Colon (tissue), 2 donors: Measurements from ENCODE around the gene KCNQ1.

Experiments
- FAIRE-seq: peaks from 2 replicates; lab custom pipeline; 2012; peaks lifted over from hg19 to GRCh38; lab: Jason Lieb, UNC
- donor health status: control.
- donor health status: control.

Gene KCNQ1

GRCh38 chr11:2732940-2733628 lies 288.3 kb downstream of the KCNQ1 start:
- no peak for FAIRE-seq

- FAIRE-seq: no peak
Observed at GRCh38 chr11:2734181-2735052, 289.6 kb downstream of the KCNQ1 start.

- FAIRE-seq: no peak
Observed at GRCh38 chr11:2735053-2735589, 290.3 kb downstream of the KCNQ1 start.

GRCh38 chr11:2736577-2737225 lies 291.9 kb downstream of the KCNQ1 start:
- FAIRE-seq: no peak

- FAIRE-seq: no peak
Observed at GRCh38 chr11:2737226-2737590, 292.4 kb downstream of the KCNQ1 start.

- no peak for FAIRE-seq
Observed at GRCh38 chr11:2737866-2738265, 293.1 kb downstream of the KCNQ1 start.

DNA sequence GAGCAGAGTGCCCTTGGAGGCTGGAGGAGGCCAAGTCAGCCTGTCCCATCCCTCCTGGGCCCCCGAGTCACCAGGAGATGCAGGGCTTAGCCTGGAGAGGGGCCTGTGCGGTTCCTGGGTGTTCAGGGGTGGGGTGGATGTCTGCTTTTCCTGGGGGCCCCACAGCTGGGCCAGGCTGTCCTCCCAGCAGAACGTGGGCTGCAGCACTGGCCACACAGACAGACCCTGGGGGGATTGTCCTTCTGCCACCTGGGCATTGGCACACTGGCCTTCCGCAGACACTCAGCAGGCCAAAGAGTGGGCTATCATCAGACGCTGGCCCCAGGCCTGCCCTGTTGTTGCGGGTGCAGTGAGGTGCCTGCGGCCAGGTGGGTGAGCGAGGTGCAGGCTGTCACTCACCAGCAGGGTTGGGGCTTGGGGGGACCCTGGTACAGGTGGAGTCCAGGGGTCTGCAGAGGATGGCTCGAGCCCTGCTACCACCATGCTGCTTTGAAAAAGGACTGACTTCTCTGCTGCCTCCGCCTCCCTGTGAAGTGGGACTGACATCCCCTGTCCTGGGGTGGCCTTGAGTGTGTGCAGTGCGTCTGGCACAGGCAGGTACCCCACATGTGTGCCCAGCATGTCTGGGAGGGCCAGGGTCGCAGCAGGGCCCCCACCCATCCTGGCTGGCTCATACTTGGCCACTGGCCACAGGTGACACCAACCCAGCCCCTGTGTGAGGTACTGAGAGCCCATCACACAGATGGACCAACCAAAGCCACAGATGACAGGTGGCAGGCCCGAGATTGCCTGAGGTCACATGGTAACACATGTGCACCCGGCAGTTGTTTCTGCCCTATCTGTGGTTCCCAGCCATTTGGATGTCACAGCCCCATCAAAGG lies 294.0 kb downstream of the KCNQ1 start:
- no peak for FAIRE-seq

DNA sequence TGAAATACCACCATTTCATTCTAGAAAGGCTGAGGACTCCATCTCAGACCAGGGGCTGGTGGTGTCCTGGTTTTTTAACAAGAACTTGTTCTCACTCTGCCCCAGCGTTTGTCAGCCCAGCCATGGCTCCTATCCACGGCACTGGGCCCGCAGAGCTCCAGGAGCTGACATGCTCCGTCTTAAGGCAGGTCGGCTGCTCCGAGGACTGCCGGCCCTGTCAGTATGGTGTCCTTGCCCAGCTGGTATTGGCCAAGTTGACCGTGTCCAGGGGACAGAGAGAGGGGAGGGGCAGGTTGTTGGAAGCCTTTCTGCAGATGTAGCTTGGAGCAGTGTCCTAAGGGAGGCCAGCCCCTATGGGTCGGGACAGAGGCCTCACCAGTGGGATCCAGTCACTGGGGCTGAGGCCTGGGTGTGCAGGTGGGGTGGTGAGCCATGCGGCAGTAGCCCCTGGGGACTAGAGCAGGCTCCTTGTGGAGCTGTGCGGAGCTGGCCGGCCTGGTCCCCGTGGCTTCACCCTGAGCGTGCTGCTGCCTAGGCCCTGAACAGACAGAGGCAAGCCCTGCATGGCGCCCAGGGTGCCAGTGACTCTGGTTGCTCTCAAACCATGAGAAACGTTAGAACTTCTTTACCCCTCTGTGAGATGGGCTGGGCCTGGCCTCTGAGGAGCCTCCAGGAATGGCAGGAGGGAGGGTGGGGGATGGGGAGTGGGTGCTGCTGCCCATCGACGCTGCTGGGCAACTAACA lies 294.9 kb downstream of the KCNQ1 start:
- no peak for FAIRE-seq

DNA sequence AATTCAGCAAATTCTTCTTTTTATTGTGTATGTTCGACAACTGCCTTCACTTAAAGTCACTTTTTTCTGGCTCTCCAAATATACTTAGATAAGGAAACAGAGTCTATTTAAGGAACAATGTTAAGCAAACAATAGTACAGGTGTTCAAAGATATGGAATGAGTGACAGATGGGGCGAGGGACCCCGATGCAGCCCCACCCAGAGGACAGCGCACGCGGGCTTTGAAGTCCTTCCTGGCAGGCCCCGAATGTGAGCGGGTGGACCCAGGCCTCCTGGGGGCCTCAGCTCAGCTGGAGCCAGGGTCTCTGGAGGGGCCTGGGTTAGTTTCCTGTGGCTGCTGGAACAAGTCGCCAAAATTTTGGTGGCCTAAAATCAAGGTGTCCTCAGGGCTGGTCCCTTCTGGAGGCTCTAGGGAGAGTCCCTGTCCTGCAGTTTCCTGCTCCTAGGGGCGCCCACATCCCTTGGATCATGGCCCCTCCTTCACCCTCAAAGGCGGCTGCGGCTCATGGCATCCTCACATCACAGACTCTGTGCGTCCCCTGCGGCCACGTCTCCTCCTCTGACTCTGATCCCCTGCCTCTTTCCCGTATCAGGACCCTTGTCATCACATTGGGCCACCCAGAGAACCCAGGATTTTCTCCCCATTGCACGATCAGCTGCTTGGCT lies 295.6 kb downstream of the KCNQ1 start:
- FAIRE-seq: no peak

DNA sequence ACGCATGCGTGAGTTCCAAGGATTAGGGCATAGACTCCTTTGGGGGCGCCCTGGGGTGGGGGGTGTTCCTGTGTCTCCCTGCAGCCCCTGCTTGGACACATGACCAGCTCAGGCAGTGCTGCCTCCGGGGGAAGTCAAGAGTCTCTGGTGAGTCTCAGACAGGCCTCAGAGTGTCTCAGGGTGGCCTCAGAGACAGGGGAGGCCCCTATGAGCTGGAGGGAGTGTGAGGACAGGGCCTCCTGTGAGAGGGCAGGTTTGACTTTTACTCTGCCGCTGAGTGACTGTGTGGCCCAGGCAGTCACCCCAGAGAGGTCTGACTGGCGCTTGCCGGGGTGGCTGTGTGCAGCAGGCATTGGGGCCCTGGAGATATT lies 296.2 kb downstream of the KCNQ1 start:
- FAIRE-seq: no peak

DNA sequence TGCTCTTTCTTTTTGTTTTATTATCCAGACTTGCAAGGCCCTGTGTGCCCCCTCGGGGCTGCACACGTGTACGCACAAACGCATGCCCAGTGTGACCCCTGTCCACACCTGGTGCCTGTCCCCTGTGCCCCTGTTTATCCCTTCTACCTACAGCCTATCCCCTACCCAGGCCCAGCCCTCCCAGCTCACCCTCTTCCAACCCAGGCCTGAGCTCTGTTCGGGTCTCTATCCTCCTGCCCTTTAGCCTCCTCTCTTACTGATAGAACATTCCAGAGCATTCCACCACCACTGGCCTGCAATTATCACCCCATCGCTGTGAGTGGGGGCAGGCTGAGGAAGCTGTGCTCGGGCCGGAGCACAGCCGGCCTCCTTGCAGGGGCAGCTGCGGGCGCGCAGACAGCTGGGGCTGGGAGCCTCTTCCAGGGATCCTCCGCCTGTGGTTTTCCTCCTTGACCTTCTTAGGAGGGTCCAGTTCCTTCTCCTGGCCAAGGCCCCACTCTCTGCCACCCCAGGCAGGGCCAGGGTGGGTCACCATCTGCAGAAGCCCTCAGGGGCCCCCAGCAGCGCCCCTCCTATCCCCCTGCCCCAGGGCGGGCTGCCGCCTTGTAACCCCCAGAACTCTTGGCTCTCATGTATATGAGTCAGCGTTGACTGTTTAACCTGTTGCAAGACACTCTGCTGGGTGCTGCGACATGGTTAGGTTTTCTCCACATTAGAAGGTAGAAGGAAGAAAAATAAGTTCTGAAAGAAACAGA lies 296.7 kb downstream of the KCNQ1 start:
- no peak for FAIRE-seq

DNA sequence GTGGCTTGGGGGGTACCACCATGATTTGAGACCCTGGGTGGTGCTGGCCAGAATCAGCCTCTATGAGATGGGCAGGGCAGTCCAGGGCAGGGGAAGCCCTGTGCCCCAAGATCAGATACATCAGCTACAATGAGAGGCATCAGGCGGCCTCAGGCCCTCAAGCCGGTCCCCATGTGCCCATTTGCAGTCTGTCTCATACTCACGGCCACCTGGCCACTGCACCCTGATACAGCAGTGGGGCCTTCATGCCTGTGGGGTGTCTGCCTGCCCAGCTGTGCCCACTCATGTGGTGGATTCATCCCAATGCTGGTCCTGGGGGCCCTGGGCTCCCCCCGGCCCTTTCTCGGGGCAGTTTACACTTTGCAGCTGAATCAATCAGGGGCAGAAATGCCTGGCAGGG lies 297.4 kb downstream of the KCNQ1 start:
- no peak for FAIRE-seq

- no peak for FAIRE-seq
Observed at GRCh38 chr11:2742611-2743426, 298.0 kb downstream of the KCNQ1 start.

DNA sequence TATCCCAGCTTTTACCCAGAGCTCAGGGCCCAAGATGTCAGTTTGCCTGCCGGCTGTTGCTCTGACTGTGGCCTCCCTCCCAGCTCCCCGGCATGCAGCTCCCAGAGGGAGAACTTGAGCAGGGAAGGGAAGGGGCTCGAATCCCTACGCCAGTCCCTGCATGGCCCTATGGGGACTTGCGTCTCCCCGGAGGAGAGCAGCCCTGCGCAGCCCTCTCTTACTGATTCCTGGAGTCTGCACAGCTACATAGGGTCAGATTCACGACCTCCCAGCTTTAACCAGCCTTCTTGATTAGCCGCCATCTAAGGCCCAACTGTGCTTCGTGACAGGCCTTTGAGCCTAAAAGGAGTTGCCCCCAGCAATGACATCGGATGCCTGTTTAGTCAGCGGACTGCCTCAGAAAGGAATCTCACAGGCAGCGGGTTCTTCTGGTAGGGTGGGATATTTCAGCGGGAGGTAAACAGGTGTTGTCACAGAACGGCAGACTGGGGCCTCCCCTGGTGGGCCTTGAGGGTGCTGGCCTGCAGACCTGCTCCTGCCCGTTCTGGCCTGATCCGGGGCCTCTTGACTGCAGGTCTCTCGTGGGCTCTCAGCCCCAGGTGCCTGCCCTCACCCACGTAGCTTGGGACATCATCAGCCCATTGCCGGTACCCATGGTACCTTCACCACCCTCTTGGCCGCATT lies 298.8 kb downstream of the KCNQ1 start:
- FAIRE-seq: no peak

GRCh38 chr11:2744166-2744565 lies 299.4 kb downstream of the KCNQ1 start:
- no peak for FAIRE-seq

GRCh38 chr11:2745511-2745910 lies 300.7 kb downstream of the KCNQ1 start:
- no peak for FAIRE-seq

- no peak for FAIRE-seq
Observed at GRCh38 chr11:2746401-2747247, 301.8 kb downstream of the KCNQ1 start.
